ENCODE measurements around the gene TASOR2.

The TASOR2 gene

DNA sequence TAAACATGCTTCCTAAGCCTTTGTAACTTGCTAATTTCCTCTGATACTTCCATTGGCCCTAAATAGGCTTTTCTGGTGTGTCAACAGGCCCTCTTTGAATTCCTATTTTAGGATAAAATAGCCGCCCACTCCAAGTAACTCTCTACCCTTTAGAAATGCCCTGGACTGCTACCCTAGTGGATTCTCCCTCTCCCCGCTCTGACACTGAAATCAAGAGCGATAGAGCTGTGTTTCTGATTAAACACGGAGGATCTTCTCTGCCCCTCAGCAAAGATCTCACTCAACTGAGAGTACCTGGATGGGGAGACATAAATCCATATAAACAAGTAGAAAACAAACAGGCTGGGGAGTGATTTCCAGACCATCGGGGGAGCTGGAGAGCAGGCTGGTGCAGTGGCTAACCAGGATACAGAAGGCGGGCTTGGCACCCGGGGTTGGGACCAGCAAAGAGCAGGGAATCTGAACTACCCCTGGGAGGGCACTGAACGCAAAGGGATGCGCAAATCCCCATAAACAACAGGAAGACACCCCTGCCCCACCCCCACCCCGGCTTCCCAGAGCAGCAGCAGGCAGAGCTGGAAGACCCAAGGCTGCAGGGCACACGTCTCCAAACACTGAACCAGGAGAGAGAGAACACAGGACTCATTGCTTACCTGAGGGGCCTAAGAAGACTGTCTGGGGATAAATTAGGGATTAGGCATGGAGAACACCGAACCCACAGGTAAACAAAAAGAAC is 20.8 kb upstream of the TASOR2 start:
- peaks cover 0 to 43% (median 32%) of the 10 kb centered on the region in 4 donors for H3K4me1 ChIP-seq
- no peaks in the 10 kb centered on the region for H3K36me3 ChIP-seq
- DNase-seq = no peak
- intact Hi-C loops (cut with DNase I; ENCODE audit: low total_unique reads) = no loop called here
- no peaks in the 10 kb centered on the region for H3K27me3 ChIP-seq
- H3K27ac ChIP-seq = peak overlapping the region; percentile 24 to 30
- peak overlapping the region in 1 of 2 donors; percentile 17 for H3K4me3 ChIP-seq
- TF ChIP-seq, protein P1, sequence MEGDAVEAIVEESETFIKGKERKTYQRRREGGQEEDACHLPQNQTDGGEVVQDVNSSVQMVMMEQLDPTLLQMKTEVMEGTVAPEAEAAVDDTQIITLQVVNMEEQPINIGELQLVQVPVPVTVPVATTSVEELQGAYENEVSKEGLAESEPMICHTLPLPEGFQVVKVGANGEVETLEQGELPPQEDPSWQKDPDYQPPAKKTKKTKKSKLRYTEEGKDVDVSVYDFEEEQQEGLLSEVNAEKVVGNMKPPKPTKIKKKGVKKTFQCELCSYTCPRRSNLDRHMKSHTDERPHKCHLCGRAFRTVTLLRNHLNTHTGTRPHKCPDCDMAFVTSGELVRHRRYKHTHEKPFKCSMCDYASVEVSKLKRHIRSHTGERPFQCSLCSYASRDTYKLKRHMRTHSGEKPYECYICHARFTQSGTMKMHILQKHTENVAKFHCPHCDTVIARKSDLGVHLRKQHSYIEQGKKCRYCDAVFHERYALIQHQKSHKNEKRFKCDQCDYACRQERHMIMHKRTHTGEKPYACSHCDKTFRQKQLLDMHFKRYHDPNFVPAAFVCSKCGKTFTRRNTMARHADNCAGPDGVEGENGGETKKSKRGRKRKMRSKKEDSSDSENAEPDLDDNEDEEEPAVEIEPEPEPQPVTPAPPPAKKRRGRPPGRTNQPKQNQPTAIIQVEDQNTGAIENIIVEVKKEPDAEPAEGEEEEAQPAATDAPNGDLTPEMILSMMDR (IDR thresholded peaks at IDR 0.05) = no peak
- no peaks in the 10 kb centered on the region for H3K9me3 ChIP-seq

- Histone ChIP-seq H3K4me1 (peaks cover 0 to 34% (median 27%) of the 10 kb centered on the region in 4 donors), H3K36me3 (no peaks in the 10 kb centered on the region), H3K9me3 (no peaks in the 10 kb centered on the region), H3K4me3 (peak overlapping the region; percentile 68 to 85), H3K27ac (peak overlapping the region; percentile 83 to 87), H3K27me3 (no peaks in the 10 kb centered on the region)
- intact Hi-C loops (cut with DNase I; ENCODE audit: low total_unique reads) = no loop called here
- no peak for DNase-seq
- TF ChIP-seq, protein P1 (IDR thresholded peaks at IDR 0.05) = no peak
Observed at GRCh38 chr10:5665373-5666007, 19.1 kb upstream of the TASOR2 start.

DNA sequence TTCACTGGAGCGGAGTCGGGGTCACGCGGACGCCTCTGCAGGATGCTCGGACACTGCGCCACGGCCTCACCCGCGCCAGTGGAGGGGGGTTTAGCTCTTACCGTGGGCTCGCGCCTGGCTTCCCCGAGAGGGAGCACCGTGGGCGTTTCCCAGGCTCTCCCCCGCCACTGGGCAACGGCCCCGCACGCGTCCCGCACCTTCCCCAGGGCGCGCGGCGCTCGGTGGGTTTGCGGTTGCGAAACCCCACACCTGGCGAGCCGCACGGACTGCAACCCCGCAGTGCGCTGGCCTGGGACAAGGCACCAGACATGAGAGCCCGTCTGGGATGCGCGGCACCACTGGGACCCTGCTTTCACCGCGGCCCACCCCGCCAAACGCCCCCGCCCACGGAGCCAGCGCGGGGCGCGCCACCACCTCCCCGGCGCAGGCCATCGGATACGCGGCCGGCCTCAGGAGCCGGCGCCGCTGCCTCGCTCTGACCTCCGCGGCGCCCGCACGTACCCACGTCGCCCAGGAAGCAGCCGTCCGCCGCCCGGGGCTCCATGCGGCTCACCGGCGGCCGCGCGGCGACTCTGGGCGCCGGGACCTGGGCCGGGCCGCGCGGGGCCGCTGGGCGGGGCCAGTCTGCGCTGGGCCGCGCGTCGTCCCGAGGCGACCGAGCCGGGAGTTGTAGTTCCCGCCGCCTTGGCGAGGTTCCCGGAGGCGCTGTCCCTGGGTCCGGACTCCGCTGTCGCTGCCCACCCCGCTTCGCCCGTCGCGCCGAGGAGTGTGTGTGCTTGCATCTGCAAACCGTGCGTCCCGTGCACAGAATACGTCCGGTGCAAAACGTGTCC is 18.4 kb upstream of the TASOR2 start, which contains the start of gene ASB13:
Gene ASB13 (minus strand): TSS at position 588 of the 833 bp plus-strand sequence. CDS start 44 bp downstream, at position 544.
- TF ChIP-seq, protein P1 (IDR thresholded peaks at IDR 0.05) = no peak
- intact Hi-C loops (cut with DNase I; ENCODE audit: low total_unique reads) = no loop called here
- Histone ChIP-seq H3K36me3 (no peaks in the 10 kb centered on the region), H3K27me3 (no peaks in the 10 kb centered on the region), H3K9me3 (no peaks in the 10 kb centered on the region), H3K4me3 (peak within 1 kb of the TSS; percentile 68 to 85), H3K27ac (peak within 1 kb of the TSS; percentile 83 to 87), H3K4me1 (peaks cover 0 to 33% (median 26%) of the 10 kb centered on the region in 4 donors)
- peak; percentile 54 to 84 for DNase-seq

GRCh38 chr10:5666841-5667630 is 17.6 kb upstream of the TASOR2 start:
- Histone ChIP-seq H3K27me3 (no peaks in the 10 kb centered on the region), H3K36me3 (no peaks in the 10 kb centered on the region), H3K9me3 (no peaks in the 10 kb centered on the region), H3K4me1 (peaks cover 0 to 33% (median 26%) of the 10 kb centered on the region in 4 donors), H3K27ac (peak overlapping the region in 1 of 2 donors; percentile 87), H3K4me3 (peak overlapping the region; percentile 68 to 85)
- intact Hi-C loops (cut with DNase I; ENCODE audit: low total_unique reads) = no loop called here
- DNase-seq = no peak
- TF ChIP-seq, protein P1 (IDR thresholded peaks at IDR 0.05) = no peak

- intact Hi-C loops (cut with DNase I; ENCODE audit: low total_unique reads) = no loop called here
- H3K9me3 ChIP-seq = no peaks in the 10 kb centered on the region
- TF ChIP-seq, protein P1 (IDR thresholded peaks at IDR 0.05) = no peak
Observed at GRCh38 chr10:5668429-5668828, 16.2 kb upstream of the TASOR2 start.

More at GRCh38 chr10:5668429-5668828, 16.2 kb upstream of the TASOR2 start:
- Histone ChIP-seq H3K4me3 (no peak overlapping the region), H3K27me3 (no peaks in the 10 kb centered on the region), H3K4me1 (peaks cover 0 to 31% (median 22%) of the 10 kb centered on the region in 4 donors), H3K27ac (no peak overlapping the region), H3K36me3 (no peaks in the 10 kb centered on the region)
- no peak for DNase-seq
